KMS-11 (cell line): ENCODE measurements around the gene CASKIN2.

ENCODE experiments used
- H2AFZ ChIP-seq: fragments of 200-600 bp; sonication (generic); 2 replicates; pipeline ENCODE4 v1.6.1; 2016; ENCODE audit warnings: antibody characterized with exemption, mixed run types, low read depth
- H3K27ac ChIP-seq: fragments of 200-600 bp; sonication (generic); 2 replicates; pipeline ENCODE4 v1.6.1; 2016; ENCODE audit warnings: mild to moderate bottlenecking, mixed run types
- H3K27me3 ChIP-seq: fragments of 200-600 bp; sonication (generic); 2 replicates; pipeline ENCODE4 v1.6.1; 2017; ENCODE audit warnings: mild to moderate bottlenecking, low read depth, mixed run types, moderate library complexity; ENCODE audit not compliant: insufficient read depth
- H3K36me3 ChIP-seq: fragments of 200-600 bp; sonication (generic); 2 replicates; pipeline ENCODE4 v1.6.1; 2017; ENCODE audit warnings: mild to moderate bottlenecking, mixed run types; ENCODE audit not compliant: insufficient read depth
- H3K4me1 ChIP-seq: fragments of 200-600 bp; sonication (generic); 2 replicates; pipeline ENCODE4 v1.6.1; 2016; ENCODE audit warnings: mild to moderate bottlenecking, low read depth, mixed run types; ENCODE audit not compliant: poor library complexity, severe bottlenecking
- H3K4me2 ChIP-seq: fragments of 200-600 bp; sonication (generic); 2 replicates; pipeline ENCODE4 v1.7.0; 2016; ENCODE audit warnings: mild to moderate bottlenecking, mixed run types
- H3K4me3 ChIP-seq: fragments of 200-600 bp; sonication (generic); IDR thresholded peaks from 2 replicates; pipeline ENCODE4 v1.6.1; 2017; ENCODE audit warnings: low read depth, low read length, mixed read lengths; ENCODE audit not compliant: insufficient read depth
- H3K79me2 ChIP-seq: fragments of 200-600 bp; sonication (generic); 2 replicates; pipeline ENCODE4 v1.6.1; 2016; ENCODE audit warnings: low read depth, mixed run types; ENCODE audit not compliant: insufficient read depth
- H3K9ac ChIP-seq: fragments of 200-600 bp; sonication (generic); 2 replicates; pipeline ENCODE4 v1.6.1; 2016; ENCODE audit warnings: mild to moderate bottlenecking, mixed run types
- H4K20me1 ChIP-seq: fragments of 200-600 bp; sonication (generic); 2 replicates; pipeline ENCODE4 v1.6.1; 2016; ENCODE audit warnings: mild to moderate bottlenecking, mixed run types; ENCODE audit not compliant: insufficient read depth
- TF ChIP-seq, protein P1 (sequence below): fragments of 200-600 bp; sonication (generic); conservative IDR thresholded peaks from 2 replicates; pipeline ENCODE4 v1.6.1; 2017; ENCODE audit warnings: low read depth, mild to moderate bottlenecking, antibody characterized with exemption, low read length, moderate library complexity, mixed read lengths

Gene CASKIN2

DNA sequence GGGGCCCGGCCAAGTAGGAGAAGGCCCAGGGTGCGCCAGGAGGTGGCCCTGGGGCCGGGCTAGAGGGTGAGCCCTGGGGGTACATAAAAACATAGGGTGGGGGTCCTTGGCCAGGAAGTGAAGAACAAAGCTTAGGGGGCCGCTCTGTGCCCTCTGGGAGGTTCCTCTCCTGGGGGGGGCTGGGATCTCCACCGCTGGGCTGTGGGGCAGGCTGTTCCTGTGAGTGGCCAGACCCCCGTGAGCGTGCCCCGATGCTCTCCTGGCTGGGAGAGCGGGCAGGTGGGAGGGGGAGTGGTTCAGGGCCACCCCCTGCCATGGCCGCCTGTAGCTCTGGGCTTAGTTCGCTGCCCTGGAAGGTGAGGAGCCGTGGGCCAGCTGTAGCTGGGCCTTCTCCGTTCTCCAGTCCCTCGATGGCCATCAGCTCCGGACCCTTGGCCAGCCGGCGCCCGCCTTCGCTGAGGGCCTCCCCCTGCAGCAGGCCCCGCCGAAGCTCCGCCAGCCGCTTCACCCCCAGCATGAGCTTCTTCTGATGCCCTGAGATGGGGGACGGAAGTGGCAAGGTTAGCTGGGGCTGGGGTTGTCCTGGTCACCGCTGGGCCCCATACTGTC is 12.5 kb downstream of the CASKIN2 start:
- no peaks in the 10 kb centered on the region for H3K4me1 ChIP-seq
- H3K4me3 ChIP-seq, result no peak overlapping the region
- H3K27ac ChIP-seq, result no peak overlapping the region
- no peaks in the 10 kb centered on the region for H3K27me3 ChIP-seq
- H2AFZ ChIP-seq, result no peak overlapping the region
- TF ChIP-seq, protein P1, sequence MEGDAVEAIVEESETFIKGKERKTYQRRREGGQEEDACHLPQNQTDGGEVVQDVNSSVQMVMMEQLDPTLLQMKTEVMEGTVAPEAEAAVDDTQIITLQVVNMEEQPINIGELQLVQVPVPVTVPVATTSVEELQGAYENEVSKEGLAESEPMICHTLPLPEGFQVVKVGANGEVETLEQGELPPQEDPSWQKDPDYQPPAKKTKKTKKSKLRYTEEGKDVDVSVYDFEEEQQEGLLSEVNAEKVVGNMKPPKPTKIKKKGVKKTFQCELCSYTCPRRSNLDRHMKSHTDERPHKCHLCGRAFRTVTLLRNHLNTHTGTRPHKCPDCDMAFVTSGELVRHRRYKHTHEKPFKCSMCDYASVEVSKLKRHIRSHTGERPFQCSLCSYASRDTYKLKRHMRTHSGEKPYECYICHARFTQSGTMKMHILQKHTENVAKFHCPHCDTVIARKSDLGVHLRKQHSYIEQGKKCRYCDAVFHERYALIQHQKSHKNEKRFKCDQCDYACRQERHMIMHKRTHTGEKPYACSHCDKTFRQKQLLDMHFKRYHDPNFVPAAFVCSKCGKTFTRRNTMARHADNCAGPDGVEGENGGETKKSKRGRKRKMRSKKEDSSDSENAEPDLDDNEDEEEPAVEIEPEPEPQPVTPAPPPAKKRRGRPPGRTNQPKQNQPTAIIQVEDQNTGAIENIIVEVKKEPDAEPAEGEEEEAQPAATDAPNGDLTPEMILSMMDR, result no peak
- H4K20me1 ChIP-seq, result no peaks in the 10 kb centered on the region
- H3K4me2 ChIP-seq, result no peak overlapping the region
- H3K36me3 ChIP-seq, result no peaks in the 10 kb centered on the region
- H3K79me2 ChIP-seq, result no peaks in the 10 kb centered on the region
- no peak overlapping the region for H3K9ac ChIP-seq

DNA sequence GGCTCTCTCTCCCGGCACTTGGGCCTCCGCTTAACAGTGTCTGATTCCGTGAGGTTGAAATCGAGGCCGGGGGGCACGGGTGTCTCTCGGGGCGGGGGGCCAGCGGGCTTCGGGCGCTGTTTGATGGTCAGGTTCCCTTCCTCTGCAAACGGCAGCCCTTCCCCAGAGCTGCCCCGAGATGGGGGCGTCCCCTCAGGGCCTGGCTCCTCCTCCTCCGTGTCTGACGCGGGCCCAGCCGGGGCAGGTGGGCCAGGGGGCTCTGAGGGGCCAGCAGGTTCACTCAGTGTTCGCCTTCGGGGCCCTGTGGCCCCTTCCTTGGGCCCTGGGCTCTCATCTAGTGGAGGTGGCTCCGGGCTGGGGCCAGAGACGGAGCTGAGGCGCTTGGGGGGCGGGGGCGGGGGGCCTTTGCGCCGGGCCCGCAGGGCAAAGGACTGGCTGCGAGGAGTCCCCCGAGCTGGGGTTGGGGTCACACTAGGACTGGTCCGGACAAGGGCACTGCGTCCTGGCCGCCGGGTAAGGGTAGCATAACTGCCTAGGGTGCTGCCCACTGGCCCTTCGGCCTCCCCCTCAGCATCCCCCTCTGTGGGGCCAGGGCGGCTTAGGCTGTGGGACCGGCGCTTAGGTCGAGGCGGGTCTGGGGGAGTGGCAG is 13.1 kb downstream of the CASKIN2 start:
- no peaks in the 10 kb centered on the region for H3K27me3 ChIP-seq
- no peaks in the 10 kb centered on the region for H3K79me2 ChIP-seq
- H3K9ac ChIP-seq, result no peak overlapping the region
- no peak overlapping the region for H2AFZ ChIP-seq
- TF ChIP-seq, protein P1, result no peak
- no peaks in the 10 kb centered on the region for H3K36me3 ChIP-seq
- H3K4me1 ChIP-seq, result no peaks in the 10 kb centered on the region
- no peak overlapping the region for H3K4me2 ChIP-seq
- H3K4me3 ChIP-seq, result no peak overlapping the region
- no peaks in the 10 kb centered on the region for H4K20me1 ChIP-seq
- H3K27ac ChIP-seq, result no peak overlapping the region

DNA sequence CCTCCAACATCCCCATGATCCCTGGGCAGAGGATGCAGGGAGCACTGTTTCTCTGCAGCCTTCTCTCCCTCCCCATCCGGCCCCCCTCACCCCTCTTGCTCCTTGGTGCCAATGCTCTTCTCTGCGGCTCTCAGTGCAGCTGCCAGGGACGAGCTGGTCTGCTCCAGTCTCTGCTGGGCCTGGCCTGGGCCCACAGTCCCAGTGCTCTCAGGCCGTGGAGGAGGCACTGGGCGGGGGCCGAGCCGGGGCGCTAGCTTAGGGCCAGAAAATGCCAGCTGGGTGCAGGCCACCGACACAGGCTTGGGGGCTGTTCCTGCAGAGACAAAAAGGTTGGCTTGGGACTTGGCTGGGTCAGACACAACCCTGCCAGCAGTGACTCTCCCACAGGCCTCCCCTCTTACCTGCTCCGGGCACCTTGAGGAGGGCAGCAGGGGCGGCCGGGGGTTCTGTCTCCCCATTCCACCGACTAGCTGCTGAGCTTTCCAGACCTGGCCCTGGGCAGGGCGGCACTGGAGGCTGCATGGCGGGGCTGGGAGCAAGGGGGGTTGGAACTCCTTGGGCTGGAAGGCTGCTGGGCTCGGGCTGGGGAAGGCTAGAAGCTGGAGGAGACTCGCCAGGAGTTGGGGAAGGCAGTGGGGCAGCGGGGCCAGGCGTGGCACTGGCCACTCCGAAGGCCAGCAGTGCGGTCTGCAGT is 13.8 kb downstream of the CASKIN2 start:
- no peaks in the 10 kb centered on the region for H3K79me2 ChIP-seq
- H3K4me3 ChIP-seq, result no peak overlapping the region
- TF ChIP-seq, protein P1, result no peak
- H3K9ac ChIP-seq, result no peak overlapping the region
- H3K27ac ChIP-seq, result no peak overlapping the region
- H3K36me3 ChIP-seq, result no peaks in the 10 kb centered on the region
- H4K20me1 ChIP-seq, result no peaks in the 10 kb centered on the region
- H3K27me3 ChIP-seq, result no peaks in the 10 kb centered on the region
- no peaks in the 10 kb centered on the region for H3K4me1 ChIP-seq
- no peak overlapping the region for H3K4me2 ChIP-seq
- H2AFZ ChIP-seq, result no peak overlapping the region

DNA sequence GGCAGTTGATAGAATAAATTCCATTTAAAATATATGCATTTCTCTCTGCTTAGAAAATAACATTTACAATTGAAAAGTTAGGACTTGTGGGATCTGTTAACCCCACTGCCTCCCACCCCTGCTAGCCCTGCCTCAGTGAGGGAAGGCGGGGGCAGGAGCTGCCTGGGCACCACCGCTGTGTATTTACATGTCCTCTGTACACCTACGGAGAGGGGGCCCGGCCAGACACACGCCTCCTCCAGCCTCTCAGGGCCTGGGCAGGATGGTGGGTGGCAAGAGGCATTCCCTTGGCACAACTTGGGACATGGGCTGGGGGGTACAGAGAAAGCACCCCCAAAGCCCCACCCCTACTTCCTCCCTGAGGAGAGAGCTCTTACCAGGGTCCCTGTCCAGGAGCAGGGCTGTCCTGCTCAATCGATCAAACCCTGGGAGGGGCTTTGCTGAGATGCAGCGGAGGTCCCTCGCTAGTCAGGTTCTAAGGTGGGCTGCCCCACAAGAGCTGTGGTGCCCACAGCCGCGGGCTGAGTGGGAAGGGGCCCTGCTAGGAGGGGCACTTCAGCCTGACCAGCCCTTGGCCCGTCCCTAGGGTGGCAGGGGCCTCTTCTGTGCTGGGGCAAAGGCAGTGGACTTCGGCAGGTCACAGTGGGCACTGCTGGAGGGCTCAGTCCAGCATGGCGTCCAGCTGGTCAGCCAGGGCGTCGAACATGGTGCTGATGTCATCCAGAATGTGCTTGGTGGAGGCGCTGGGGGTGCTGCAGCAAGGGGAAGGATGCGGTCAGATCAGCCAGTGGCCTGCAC is 14.7 kb downstream of the CASKIN2 start:
- Histone ChIP-seq H3K27ac (no peak overlapping the region), H4K20me1 (no peaks in the 10 kb centered on the region), H3K4me1 (no peaks in the 10 kb centered on the region), H3K9ac (no peak overlapping the region), H3K36me3 (no peaks in the 10 kb centered on the region), H3K79me2 (no peaks in the 10 kb centered on the region), H3K4me3 (no peak overlapping the region), H3K4me2 (no peak overlapping the region), H3K27me3 (no peaks in the 10 kb centered on the region), H2AFZ (no peak overlapping the region)
- TF ChIP-seq, protein P1, result no peak
